ENCODE data around the gene GGA2.
"Not testable (repeated sequence)": the region's sequence is repeated elsewhere in the genome, so short reads cannot be mapped to it uniquely, and the experiment has no call there.

The GGA2 gene

GRCh38 chr16:23476289-23476688 lies 34.0 kb downstream of the GGA2 start:
- Histone ChIP-seq H3K4me3 (ENCODE audit: low read depth, low read length) (no peak overlapping the region), H3K27ac (no peak overlapping the region), H3K36me3 (replicated peaks) (peaks cover 38% of the 10 kb centered on the region), H3K27me3 (replicated peaks) (no peaks in the 10 kb centered on the region)
- no peak for DNase-seq
- in situ Hi-C loops (cut with HindIII; ENCODE audit: low pct_ligation_motif_present, low sequenced_read_pairs): no loop called here
- no peak for TF ChIP-seq CTCF (IDR thresholded peaks at IDR 0.05; ENCODE audit: low read depth, low read length, missing control alignments)

GRCh38 chr16:23469814-23470213 lies 40.5 kb downstream of the GGA2 start:
- Histone ChIP-seq H3K27ac (no peak overlapping the region), H3K36me3 (replicated peaks) (peaks cover 31% of the 10 kb centered on the region), H3K4me3 (ENCODE audit: low read depth, low read length) (no peak overlapping the region), H3K27me3 (replicated peaks) (no peaks in the 10 kb centered on the region)
- in situ Hi-C loops (cut with HindIII; ENCODE audit: low pct_ligation_motif_present, low sequenced_read_pairs): no loop called here
- no peak for DNase-seq
- TF ChIP-seq CTCF (IDR thresholded peaks at IDR 0.05; ENCODE audit: low read depth, low read length, missing control alignments): no peak

GRCh38 chr16:23466162-23466885 lies 44.0 kb downstream of the GGA2 start:
- DNase-seq: peak; percentile 92
- Histone ChIP-seq H3K36me3 (replicated peaks) (peaks cover 30% of the 10 kb centered on the region), H3K27ac (peak overlapping the region; percentile 70), H3K27me3 (replicated peaks) (no peaks in the 10 kb centered on the region), H3K4me3 (ENCODE audit: low read depth, low read length) (no peak overlapping the region)
- TF ChIP-seq CTCF (IDR thresholded peaks at IDR 0.05; ENCODE audit: low read depth, low read length, missing control alignments): no peak
- in situ Hi-C loops (cut with HindIII; ENCODE audit: low pct_ligation_motif_present, low sequenced_read_pairs): no loop called here

GRCh38 chr16:23465179-23465578 lies 45.1 kb downstream of the GGA2 start:
- Histone ChIP-seq H3K27me3 (replicated peaks) (no peaks in the 10 kb centered on the region), H3K36me3 (replicated peaks) (peaks cover 30% of the 10 kb centered on the region), H3K4me3 (ENCODE audit: low read depth, low read length) (no peak overlapping the region), H3K27ac (no peak overlapping the region)
- no peak for TF ChIP-seq CTCF (IDR thresholded peaks at IDR 0.05; ENCODE audit: low read depth, low read length, missing control alignments)
- in situ Hi-C loops (cut with HindIII; ENCODE audit: low pct_ligation_motif_present, low sequenced_read_pairs): no loop called here
- no peak for DNase-seq

- in situ Hi-C loops (cut with HindIII; ENCODE audit: low pct_ligation_motif_present, low sequenced_read_pairs): no loop called here
- no peak for TF ChIP-seq CTCF (IDR thresholded peaks at IDR 0.05; ENCODE audit: low read depth, low read length, missing control alignments)
- no peak overlapping the region for H3K4me3 ChIP-seq (ENCODE audit: low read depth, low read length)
- DNase-seq: no peak
- H3K27ac ChIP-seq: no peak overlapping the region
- H3K27me3 ChIP-seq (replicated peaks): no peaks in the 10 kb centered on the region
- H3K36me3 ChIP-seq (replicated peaks): peaks cover 24% of the 10 kb centered on the region
Observed at GRCh38 chr16:23464196-23464595, 46.1 kb downstream of the GGA2 start.

- in situ Hi-C loops (cut with HindIII; ENCODE audit: low pct_ligation_motif_present, low sequenced_read_pairs); H3K4me3 ChIP-seq (ENCODE audit: low read depth, low read length): not testable (repeated sequence)
- DNase-seq: peak; percentile 7
Observed at GRCh38 chr16:23462994-23463393, 47.3 kb downstream of the GGA2 start.

More at GRCh38 chr16:23462994-23463393, 47.3 kb downstream of the GGA2 start:
- H3K27me3 ChIP-seq (replicated peaks); H3K27ac ChIP-seq: not testable (repeated sequence)
- peaks cover 16% of the 10 kb centered on the region for H3K36me3 ChIP-seq (replicated peaks)

Data from brain microvascular endothelial cell (primary cell).